DOHH2 (cell line): ENCODE measurements around the gene SCN4A.
"Not testable (repeated sequence)": the region's sequence is repeated elsewhere in the genome, so short reads cannot be mapped to it uniquely, and the experiment has no call there.

Experiments
- H3F3A ChIP-seq: fragments of 200-600 bp; sonication (generic), shearing (Covaris generic); 2 replicates; pipeline ENCODE4 v1.6.0; 2016; ENCODE audit warnings: antibody characterized with exemption, mild to moderate bottlenecking; ENCODE audit not compliant: control insufficient read depth, insufficient read depth
- H3K27ac ChIP-seq: fragments of 200-600 bp; sonication (generic); 2 replicates; pipeline ENCODE4 v1.5.1; 2014; ENCODE audit warnings: low read depth, mild to moderate bottlenecking, low read length, moderate library complexity
- H3K27me3 ChIP-seq: fragments of 200-600 bp; sonication (generic); 2 replicates; pipeline ENCODE4 v1.6.1; 2014; ENCODE audit warnings: mild to moderate bottlenecking, low read length, mixed read lengths; ENCODE audit not compliant: control insufficient read depth
- H3K36me3 ChIP-seq: fragments of 200-600 bp; sonication (generic); 2 replicates; pipeline ENCODE4 v1.6.1; 2014; ENCODE audit warnings: mild to moderate bottlenecking, low read length, moderate library complexity, mixed read lengths; ENCODE audit not compliant: control insufficient read depth
- H3K4me1 ChIP-seq: fragments of 200-600 bp; sonication (generic); 2 replicates; pipeline ENCODE4 v1.6.1; 2014; ENCODE audit warnings: mild to moderate bottlenecking, low read length, mixed read lengths; ENCODE audit not compliant: control insufficient read depth
- H3K4me2 ChIP-seq: fragments of 200-600 bp; sonication (generic); 2 replicates; pipeline ENCODE4 v1.6.0; 2014; ENCODE audit warnings: mild to moderate bottlenecking, low read length, moderate library complexity
- H3K4me3 ChIP-seq: fragments of 200-600 bp; sonication (generic); 2 replicates; pipeline ENCODE4 v1.5.1; 2014; ENCODE audit warnings: mild to moderate bottlenecking, low read length, mixed read lengths
- H3K79me2 ChIP-seq: fragments of 200-600 bp; sonication (generic); 2 replicates; pipeline ENCODE4 v1.6.1; 2014; ENCODE audit warnings: mild to moderate bottlenecking, low read length, mixed read lengths; ENCODE audit not compliant: control insufficient read depth
- H3K9me2 ChIP-seq: fragments of 200-600 bp; sonication (generic); replicated peaks from 2 replicates; pipeline ENCODE4 v1.6.1; 2014; ENCODE audit warnings: mild to moderate bottlenecking, low read length, mixed read lengths; ENCODE audit not compliant: control insufficient read depth
- H3K9me3 ChIP-seq: fragments of 200-600 bp; sonication (generic); 2 replicates; pipeline ENCODE4 v1.6.1; 2014; ENCODE audit warnings: antibody characterized with exemption, low read length, mixed read lengths; ENCODE audit not compliant: control insufficient read depth, insufficient read depth
- H4K20me1 ChIP-seq: fragments of 200-600 bp; sonication (generic); 2 replicates; pipeline ENCODE4 v1.6.0; 2014; ENCODE audit warnings: low read depth, mild to moderate bottlenecking, antibody characterized with exemption, low read length, moderate library complexity; ENCODE audit not compliant: control insufficient read depth, insufficient read depth
- EZH2phosphoT487 ChIP-seq: fragments of 200-600 bp; sonication (generic); IDR thresholded peaks from 2 replicates; pipeline ENCODE4 v1.6.1; 2017; ENCODE audit warnings: borderline replicate concordance, mild to moderate bottlenecking, antibody characterized with exemption, low read length, moderate library complexity, mixed read lengths
- TF ChIP-seq, protein P1 (sequence below): fragments of 200-600 bp; sonication (generic); IDR thresholded peaks from one replicate; pipeline ENCODE4 v1.5.1; 2014; ENCODE audit warnings: antibody characterized with exemption, mild to moderate bottlenecking, low read depth, low read length; ENCODE audit not compliant: poor library complexity, severe bottlenecking

Gene SCN4A

DNA sequence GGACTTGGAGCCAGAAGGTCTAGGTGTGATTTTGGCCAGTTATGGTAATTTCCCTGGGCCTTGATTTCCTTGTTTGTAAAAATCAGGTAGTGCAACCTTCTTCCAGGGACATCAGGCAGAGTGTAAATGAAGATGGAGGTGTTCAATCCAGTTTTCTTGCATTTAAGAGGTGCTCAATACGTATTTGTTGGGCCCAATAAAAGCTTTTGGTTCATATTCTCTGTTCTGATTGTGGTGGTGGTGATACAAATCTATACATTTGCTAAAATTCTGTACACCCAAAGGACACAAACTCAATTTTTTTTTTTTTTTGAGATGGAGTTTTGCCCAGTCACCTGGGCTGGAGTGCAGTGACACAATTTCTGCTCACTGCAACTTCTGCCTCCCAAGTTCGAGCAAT is 46.6 kb downstream of the SCN4A start:
- Histone ChIP-seq H4K20me1 (peaks cover 22% of the 10 kb centered on the region), H3K27ac (peak overlapping the region; percentile 92), H3K27me3 (no peaks in the 10 kb centered on the region), H3K9me2 (no peaks in the 10 kb centered on the region), H3K9me3 (no peaks in the 10 kb centered on the region), H3K79me2 (peaks cover 32% of the 10 kb centered on the region), H3K4me2 (peak overlapping the region; percentile 64), H3K4me1 (peaks cover 97% of the 10 kb centered on the region), H3K36me3 (peaks cover 54% of the 10 kb centered on the region), H3K4me3 (peak overlapping the region; percentile 38), H3F3A (peaks cover 41% of the 10 kb centered on the region)
- TF ChIP-seq, protein P1, sequence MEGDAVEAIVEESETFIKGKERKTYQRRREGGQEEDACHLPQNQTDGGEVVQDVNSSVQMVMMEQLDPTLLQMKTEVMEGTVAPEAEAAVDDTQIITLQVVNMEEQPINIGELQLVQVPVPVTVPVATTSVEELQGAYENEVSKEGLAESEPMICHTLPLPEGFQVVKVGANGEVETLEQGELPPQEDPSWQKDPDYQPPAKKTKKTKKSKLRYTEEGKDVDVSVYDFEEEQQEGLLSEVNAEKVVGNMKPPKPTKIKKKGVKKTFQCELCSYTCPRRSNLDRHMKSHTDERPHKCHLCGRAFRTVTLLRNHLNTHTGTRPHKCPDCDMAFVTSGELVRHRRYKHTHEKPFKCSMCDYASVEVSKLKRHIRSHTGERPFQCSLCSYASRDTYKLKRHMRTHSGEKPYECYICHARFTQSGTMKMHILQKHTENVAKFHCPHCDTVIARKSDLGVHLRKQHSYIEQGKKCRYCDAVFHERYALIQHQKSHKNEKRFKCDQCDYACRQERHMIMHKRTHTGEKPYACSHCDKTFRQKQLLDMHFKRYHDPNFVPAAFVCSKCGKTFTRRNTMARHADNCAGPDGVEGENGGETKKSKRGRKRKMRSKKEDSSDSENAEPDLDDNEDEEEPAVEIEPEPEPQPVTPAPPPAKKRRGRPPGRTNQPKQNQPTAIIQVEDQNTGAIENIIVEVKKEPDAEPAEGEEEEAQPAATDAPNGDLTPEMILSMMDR = no peak
- TF ChIP-seq EZH2phosphoT487 = no peak

GRCh38 chr17:63925615-63926014 is 47.1 kb downstream of the SCN4A start:
- Histone ChIP-seq H3F3A (peaks cover 38% of the 10 kb centered on the region), H3K27ac (peak overlapping the region; percentile 92), H3K9me2 (no peaks in the 10 kb centered on the region), H3K4me3 (peak overlapping the region; percentile 38), H4K20me1 (peaks cover 17% of the 10 kb centered on the region), H3K4me1 (peaks cover 98% of the 10 kb centered on the region), H3K36me3 (peaks cover 49% of the 10 kb centered on the region), H3K4me2 (peak overlapping the region; percentile 64), H3K9me3 (no peaks in the 10 kb centered on the region), H3K79me2 (peaks cover 27% of the 10 kb centered on the region), H3K27me3 (no peaks in the 10 kb centered on the region)
- TF ChIP-seq, protein P1 = no peak
- TF ChIP-seq EZH2phosphoT487 = no peak

DNA sequence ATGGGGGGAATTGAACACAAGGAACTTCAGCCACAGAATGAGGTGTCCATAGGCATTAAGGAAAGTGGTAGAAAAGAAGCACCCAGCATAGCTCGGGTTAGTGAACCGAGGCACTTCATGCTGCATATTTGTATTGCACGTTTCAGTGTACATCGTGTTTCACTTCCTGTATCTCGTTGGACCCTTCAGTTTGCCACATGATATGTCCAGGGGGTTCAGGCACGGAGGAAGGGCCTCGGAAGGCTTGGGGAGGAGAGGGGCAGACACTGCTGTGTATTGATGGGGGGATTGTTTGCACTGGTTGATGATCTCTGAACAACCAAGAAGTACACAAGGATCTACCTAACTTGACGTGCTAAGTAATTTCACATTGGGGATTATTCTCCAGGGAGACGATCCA is 50.3 kb downstream of the SCN4A start:
- H3K27me3 ChIP-seq, H4K20me1 ChIP-seq, H3K9me3 ChIP-seq, H3K79me2 ChIP-seq, H3K9me2 ChIP-seq: not testable (repeated sequence)
- Histone ChIP-seq H3K4me3 (peak overlapping the region; percentile 57), H3K4me2 (peak overlapping the region; percentile 73), H3F3A (peaks cover 28% of the 10 kb centered on the region), H3K4me1 (peaks cover 83% of the 10 kb centered on the region), H3K27ac (peak overlapping the region; percentile 86), H3K36me3 (peaks cover 16% of the 10 kb centered on the region)

GRCh38 chr17:63920779-63921178 is 51.9 kb downstream of the SCN4A start:
- not testable (repeated sequence) for H4K20me1 ChIP-seq, H3K79me2 ChIP-seq, H3K27me3 ChIP-seq, H3K9me2 ChIP-seq, H3K36me3 ChIP-seq, H3K9me3 ChIP-seq, H3K4me3 ChIP-seq, H3K27ac ChIP-seq
- H3K4me1 ChIP-seq = peaks cover 77% of the 10 kb centered on the region
- H3K4me2 ChIP-seq = peak overlapping the region; percentile 37; the same call in 1 of the 2 replicates
- H3F3A ChIP-seq = peaks cover 14% of the 10 kb centered on the region

DNA sequence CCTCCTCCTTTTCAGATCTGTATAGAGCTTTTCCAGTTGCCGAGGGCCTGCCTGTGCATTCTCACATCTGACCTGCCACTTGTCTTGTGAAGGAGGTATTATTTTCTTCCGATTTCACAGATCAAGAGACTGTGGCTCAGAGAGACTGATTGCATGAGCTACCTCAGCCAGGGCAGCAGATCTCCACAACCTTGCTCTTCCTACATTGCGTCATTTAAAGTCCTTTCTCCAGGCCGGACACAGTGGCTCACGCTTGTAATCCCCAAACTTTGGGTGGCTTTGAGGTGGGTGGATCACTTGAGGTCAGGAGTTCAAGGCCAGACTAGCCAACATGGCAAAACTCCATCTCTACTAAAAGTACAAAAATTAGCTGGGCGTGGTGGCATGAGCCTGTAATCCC is 52.7 kb downstream of the SCN4A start:
- not testable (repeated sequence) for H3K9me3 ChIP-seq, H3K27me3 ChIP-seq, H3K36me3 ChIP-seq, H3K4me3 ChIP-seq, H3F3A ChIP-seq, H3K9me2 ChIP-seq, H3K79me2 ChIP-seq, H3K27ac ChIP-seq, H4K20me1 ChIP-seq
- 0 out of 2 replicates have a peak overlapping the region, but pooled peaks have one; percentile 5 for H3K4me2 ChIP-seq
- H3K4me1 ChIP-seq = peaks cover 76% of the 10 kb centered on the region
